ENCODE measurements around the gene FOXP1. TPM values are rescaled to one million over a fixed set of nuclear protein-coding genes. Genes with fewer than 3 reads are reported as not detected.

FOXP1 gene
- total RNA-seq, 2 donors from 2014 or later, result 41.7 to 94.3 TPM

DNA sequence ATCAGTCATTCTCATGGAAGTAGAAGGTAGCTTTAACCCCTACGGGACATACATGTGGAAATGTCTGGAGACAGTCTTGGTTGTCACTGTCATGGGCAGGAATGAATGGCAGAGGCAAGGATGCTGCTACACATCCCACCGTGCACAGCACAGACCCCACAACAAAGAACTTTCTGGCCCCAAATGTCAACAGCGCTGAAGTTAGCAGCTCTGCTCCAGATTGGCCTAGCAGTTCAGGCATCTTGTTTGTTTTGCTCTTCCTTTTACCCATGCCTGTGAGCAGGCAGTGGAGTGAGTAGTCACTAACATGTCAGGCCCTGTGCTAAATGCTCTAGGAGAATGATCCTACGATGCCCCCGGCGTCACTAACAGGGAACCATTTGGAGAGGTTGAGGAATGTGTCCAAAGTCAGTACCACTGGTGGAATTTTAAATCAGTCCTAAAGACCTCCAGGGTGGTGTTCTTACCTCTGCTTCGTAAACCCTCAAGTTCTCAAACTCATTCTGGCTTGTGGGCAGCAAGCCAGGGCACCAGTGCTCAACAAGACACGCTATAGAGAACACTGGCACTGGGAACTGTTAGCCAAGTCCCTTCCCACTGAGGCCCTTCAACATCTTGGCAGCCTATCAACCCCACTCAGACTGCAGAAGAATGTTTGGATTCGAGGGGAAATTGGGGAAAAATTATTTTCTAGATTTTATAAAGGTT is 142.2 kb downstream of the FOXP1 start:
- Histone ChIP-seq H3K9ac (ENCODE audit: extremely low read depth, low read length, poor library complexity, severe bottlenecking) (no peak overlapping the region), H3K27ac (ENCODE audit: low read depth, low read length) (no peak overlapping the region), H3K36me3 (ENCODE audit: control insufficient read depth, insufficient read depth, low read length) (no peaks in the 10 kb centered on the region), H3K27me3 (ENCODE audit: control insufficient read depth, insufficient read depth, low read length, poor library complexity, severe bottlenecking) (peaks cover 9% of the 10 kb centered on the region), H3K4me1 (ENCODE audit: control insufficient read depth, insufficient read depth, low read length) (no peaks in the 10 kb centered on the region), H3K4me3 (ENCODE audit: low read length) (no peak overlapping the region), H3K9me3 (ENCODE audit: control insufficient read depth, low read length) (no peaks in the 10 kb centered on the region)
- WGBS, 2 experiments (ENCODE audit: insufficient coverage in 1 of 2, insufficient read length in 1 of 2), result 89 to 94% methylated on average over 4 to 9 of the region's 9 CpGs
- no peak overlapping the region for H3K27ac Mint-ChIP-seq
- H3K4me1 Mint-ChIP-seq, result peaks cover 20% of the 10 kb centered on the region
- no peak for DNase-seq
- H3K27me3 Mint-ChIP-seq (ENCODE audit: insufficient read depth), result peaks cover 9% of the 10 kb centered on the region
- peaks cover 11% of the 10 kb centered on the region for H3K36me3 Mint-ChIP-seq (ENCODE audit: low read depth)
- H3K9me3 Mint-ChIP-seq, result peaks cover 2% of the 10 kb centered on the region
- no peak overlapping the region for H3K4me3 Mint-ChIP-seq
- TF ChIP-seq CTCF (conservative IDR thresholded peaks at IDR 0.05), result no peak

- peaks cover 18% of the 10 kb centered on the region for H3K4me1 Mint-ChIP-seq
- peaks cover 12% of the 10 kb centered on the region for H3K27me3 Mint-ChIP-seq (ENCODE audit: insufficient read depth)
- Histone ChIP-seq H3K4me1 (ENCODE audit: control insufficient read depth, insufficient read depth, low read length) (no peaks in the 10 kb centered on the region), H3K4me3 (ENCODE audit: low read length) (no peak overlapping the region), H3K27ac (ENCODE audit: low read depth, low read length) (no peak overlapping the region), H3K27me3 (ENCODE audit: control insufficient read depth, insufficient read depth, low read length, poor library complexity, severe bottlenecking) (peaks cover 9% of the 10 kb centered on the region), H3K9ac (ENCODE audit: extremely low read depth, low read length, poor library complexity, severe bottlenecking) (no peak overlapping the region), H3K9me3 (ENCODE audit: control insufficient read depth, low read length) (no peaks in the 10 kb centered on the region), H3K36me3 (ENCODE audit: control insufficient read depth, insufficient read depth, low read length) (no peaks in the 10 kb centered on the region)
- no peak for DNase-seq
- no peak overlapping the region for H3K4me3 Mint-ChIP-seq
- H3K36me3 Mint-ChIP-seq (ENCODE audit: low read depth), result peaks cover 21% of the 10 kb centered on the region
- no peak for TF ChIP-seq CTCF (conservative IDR thresholded peaks at IDR 0.05)
- no peak overlapping the region for H3K27ac Mint-ChIP-seq
- 91 to 98% methylated on average over 6 of the region's 6 CpGs for WGBS, 2 experiments (ENCODE audit: insufficient coverage in 1 of 2, insufficient read length in 1 of 2)
- peaks cover 12% of the 10 kb centered on the region for H3K9me3 Mint-ChIP-seq
Measured at GRCh38 chr3:71438904-71439303, 144.6 kb downstream of the FOXP1 start.

DNA sequence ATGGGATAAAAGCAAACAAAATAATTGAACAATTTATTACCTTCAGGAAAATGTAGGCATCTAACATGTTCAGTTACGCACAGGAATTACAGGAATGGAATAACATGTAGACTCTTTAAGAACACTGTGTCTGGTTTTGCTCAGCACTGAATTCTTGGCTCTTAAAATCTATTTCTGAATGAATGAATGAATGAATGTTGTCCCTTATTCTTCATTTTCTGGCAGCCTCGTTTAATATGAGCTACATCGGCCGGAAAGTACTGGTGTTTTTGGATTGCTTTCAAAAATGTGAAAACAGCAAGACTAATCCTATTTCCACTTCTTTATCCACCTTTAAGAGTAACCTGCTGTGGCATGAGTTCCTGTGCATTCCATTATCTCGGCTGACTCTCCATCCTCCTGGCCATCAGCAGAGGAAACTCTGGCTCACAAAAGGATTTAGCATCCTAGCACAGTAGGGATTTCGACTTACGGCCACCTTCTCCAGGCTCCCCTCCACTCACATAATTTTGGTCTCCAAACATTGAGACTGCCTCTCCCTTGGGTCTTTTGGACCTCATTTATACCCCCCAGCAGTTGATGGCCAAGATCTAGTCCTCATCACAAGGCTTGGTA is 145.3 kb downstream of the FOXP1 start:
- Mint-ChIP-seq H3K4me1 (peaks cover 26% of the 10 kb centered on the region), H3K27ac (no peak overlapping the region), H3K9me3 (peaks cover 12% of the 10 kb centered on the region), H3K36me3 (ENCODE audit: low read depth) (peaks cover 21% of the 10 kb centered on the region), H3K4me3 (no peak overlapping the region), H3K27me3 (ENCODE audit: insufficient read depth) (peaks cover 12% of the 10 kb centered on the region)
- DNase-seq, result no peak
- WGBS, 2 experiments (ENCODE audit: insufficient coverage in 1 of 2, insufficient read length in 1 of 2), result 70 to 90% methylated on average over 1 to 7 of the region's 7 CpGs
- no peak overlapping the region for H3K27ac ChIP-seq (ENCODE audit: low read depth, low read length)
- H3K9ac ChIP-seq (ENCODE audit: extremely low read depth, low read length, poor library complexity, severe bottlenecking), result no peak overlapping the region
- H3K36me3 ChIP-seq (ENCODE audit: control insufficient read depth, insufficient read depth, low read length), result no peaks in the 10 kb centered on the region
- no peak overlapping the region for H3K4me3 ChIP-seq (ENCODE audit: low read length)
- no peak for TF ChIP-seq CTCF (conservative IDR thresholded peaks at IDR 0.05)
- no peaks in the 10 kb centered on the region for H3K9me3 ChIP-seq (ENCODE audit: control insufficient read depth, low read length)
- H3K4me1 ChIP-seq (ENCODE audit: control insufficient read depth, insufficient read depth, low read length), result no peaks in the 10 kb centered on the region
- H3K27me3 ChIP-seq (ENCODE audit: control insufficient read depth, insufficient read depth, low read length, poor library complexity, severe bottlenecking), result peaks cover 9% of the 10 kb centered on the region
